CD4-positive, alpha-beta memory T cell (primary cell): ENCODE results near the gene CYTH4. TPM values are rescaled to one million over a fixed set of nuclear protein-coding genes. Genes with fewer than 3 reads are reported as not detected.

Experiments used
- CTCF ChIA-PET: fragments of 350-600 bp; sonication (Branson Sonifier 250); formaldehyde crosslinking; loops from one replicate; lab custom pipeline; 2021; ENCODE audit warnings: inconsistent platforms; ENCODE audit not compliant: partially characterized antibody; lab: Charles Lee
- POLR2A ChIA-PET: fragments of 350-600 bp; sonication (Branson Sonifier 250); formaldehyde crosslinking; loops from one replicate; lab custom pipeline; 2021; ENCODE audit not compliant: partially characterized antibody; lab: Charles Lee
- DNase-seq, 5 donors: peaks; one replicate each; pipeline versions ENCODE4 v3.0.0 to v3.0.0-alpha.2; 2020 to 2022; ENCODE audit warnings: mixed read lengths in 1 of 5
- H3K27ac ChIP-seq: one replicate; pipeline ENCODE4 v1.7.0; 2013; ENCODE audit warnings: low read depth, low read length
- H3K27me3 ChIP-seq: 2 replicates; pipeline ENCODE4 v1.7.0; 2013; ENCODE audit warnings: mild to moderate bottlenecking, low read length, moderate library complexity; ENCODE audit not compliant: insufficient read depth
- H3K36me3 ChIP-seq: 2 replicates; pipeline ENCODE4 v1.7.0; 2013; ENCODE audit warnings: mild to moderate bottlenecking, low read length, moderate library complexity; ENCODE audit not compliant: insufficient read depth
- H3K4me1 ChIP-seq: 2 replicates; pipeline ENCODE4 v1.7.0; 2013; ENCODE audit warnings: mild to moderate bottlenecking, low read length, moderate library complexity; ENCODE audit not compliant: insufficient read depth
- H3K4me3 ChIP-seq, 2 donors: one replicate each; pipeline ENCODE4 v1.7.0; 2013; ENCODE audit warnings: low read length in 2 of 2, mild to moderate bottlenecking in 1 of 2
- H3K9me3 ChIP-seq, 2 donors: one replicate each; pipeline ENCODE4 v1.7.0; 2013; ENCODE audit warnings: low read length in 2 of 2, control low read depth in 1 of 2; ENCODE audit not compliant: control insufficient read depth in 1 of 2
- H3K27ac Mint-ChIP-seq, 7 donors: one replicate each; pipeline ENCODE4 v1.8.0; 2020 to 2021; ENCODE audit warnings: mixed read lengths in 7 of 7, mild to moderate bottlenecking in 6 of 7, inconsistent platforms in 3 of 7, moderate library complexity in 3 of 7
- H3K27me3 Mint-ChIP-seq, 2 donors: one replicate each; pipeline ENCODE4 v1.8.0; 2020 to 2021; ENCODE audit warnings: mixed read lengths in 2 of 2
- H3K36me3 Mint-ChIP-seq, 2 donors: one replicate each; pipeline ENCODE4 v1.8.0; 2020 to 2021; ENCODE audit warnings: mixed read lengths in 2 of 2, inconsistent platforms in 1 of 2, mild to moderate bottlenecking in 1 of 2
- H3K4me1 Mint-ChIP-seq, 4 donors: one replicate each; pipeline ENCODE4 v1.8.0; 2020 to 2021; ENCODE audit warnings: mixed read lengths in 4 of 4, mild to moderate bottlenecking in 1 of 4
- H3K4me3 Mint-ChIP-seq, 8 donors: one replicate each; pipeline ENCODE4 v1.8.0; 2020 to 2021; ENCODE audit warnings: mixed read lengths in 8 of 8, mild to moderate bottlenecking in 7 of 8, moderate library complexity in 6 of 8, inconsistent platforms in 3 of 8
- H3K9me3 Mint-ChIP-seq, 8 donors: one replicate each; pipeline ENCODE4 v1.8.0; 2020 to 2021; ENCODE audit warnings: mixed read lengths in 8 of 8, mild to moderate bottlenecking in 5 of 8, inconsistent platforms in 3 of 8, moderate library complexity in 1 of 8
- intact Hi-C: fragments of 100-400 bp; cut with micrococcal nuclease; formaldehyde crosslinking; loops from one replicate; pipeline ENCODE4 v1.15.1; 2023
- polyA plus RNA-seq, 2 donors: library from polyadenylated mRNA; unstranded; fragments of 300-500 nt; fragmentation: Illumina TruSeq; gene quantifications; one replicate each; pipeline ENCODE4 v1.2.3, GENCODE V29; 2021
- total RNA-seq, 2 experiments: library from RNA; stranded (reverse); gene quantifications; one replicate each; pipeline ENCODE4 v1.2.3, GENCODE V29; 2021

CYTH4 gene
- total and polyA plus RNA-seq, 4 experiments from 2014 or later = 39.4 to 177 (median 113) TPM

DNA sequence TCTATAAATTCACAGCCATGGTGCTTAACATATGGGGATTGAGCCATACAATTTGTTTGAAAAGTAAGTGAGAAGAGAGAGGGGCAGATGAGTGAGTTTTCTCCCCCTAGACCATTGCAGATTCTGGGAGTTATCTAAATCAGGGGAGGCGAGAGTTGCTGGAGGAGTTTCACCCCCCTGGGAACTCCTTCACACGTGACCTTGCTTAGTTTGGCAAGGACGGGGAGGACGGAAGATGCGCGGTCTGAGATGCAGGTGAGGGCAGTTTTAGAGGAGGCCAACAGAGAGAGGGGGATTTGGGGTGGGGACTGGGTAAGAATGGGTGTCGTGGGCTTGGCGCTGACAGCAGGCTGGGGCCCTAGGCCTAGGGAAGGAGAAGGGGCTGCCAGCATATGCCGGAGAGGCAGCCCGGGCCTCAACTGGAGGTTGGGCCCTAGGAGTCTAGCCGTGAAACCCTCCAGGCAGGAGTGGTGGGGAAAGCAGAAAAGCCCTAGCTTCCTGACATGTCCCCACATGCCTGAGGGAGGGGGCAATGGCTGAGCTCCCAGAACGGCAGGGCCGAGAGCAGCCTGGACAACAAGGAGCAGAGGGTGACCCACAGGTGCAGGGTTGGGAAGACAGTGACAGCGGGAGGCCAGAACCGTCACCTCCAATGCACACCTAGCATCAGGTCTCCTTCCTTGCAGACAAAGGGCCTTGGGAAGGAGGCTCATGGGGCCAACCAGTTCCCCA lies 81.1 kb downstream of the CYTH4 start:
- no peaks in the 10 kb centered on the region for H3K4me1 ChIP-seq
- H3K36me3 ChIP-seq = no peaks in the 10 kb centered on the region
- CTCF ChIA-PET = no interaction called here
- Mint-ChIP-seq H3K27ac (no peak overlapping the region), H3K4me3 (no peak overlapping the region), H3K9me3 (peaks cover 0 to 1% (median 0%) of the 10 kb centered on the region in 8 donors), H3K36me3 (no peaks in the 10 kb centered on the region), H3K4me1 (no peaks in the 10 kb centered on the region), H3K27me3 (no peaks in the 10 kb centered on the region)
- no peak overlapping the region for H3K27ac ChIP-seq
- intact Hi-C loops = no loop called here
- no peak overlapping the region for H3K4me3 ChIP-seq
- no peaks in the 10 kb centered on the region for H3K27me3 ChIP-seq
- POLR2A ChIA-PET = no interaction called here
- no peaks in the 10 kb centered on the region for H3K9me3 ChIP-seq
- no peak for DNase-seq

Other genes starting within 250 kb of the CYTH4 start
- gene KCTD17, start 230.8 kb upstream of the CYTH4 start, total RNA-seq = 10 to 100 TPM; 32.3 to 33.4 TPM
- 10 to 100 TPM in 1 of 2 donors, 1 to 10 TPM in 1; 9.0 to 13.2 TPM for gene KCTD17, start 230.8 kb upstream of the CYTH4 start, polyA plus RNA-seq
- under 1 TPM; 0.61 to 0.90 TPM for gene TMPRSS6, start 172.8 kb upstream of the CYTH4 start, total RNA-seq
- not detected for gene TMPRSS6, start 172.8 kb upstream of the CYTH4 start, polyA plus RNA-seq
- gene IL2RB, start 132.6 kb upstream of the CYTH4 start, total RNA-seq = 10 to 100 TPM; 55.4 to 63.8 TPM
- 100 to 1,000 TPM in 1 of 2 donors, 10 to 100 TPM in 1; 37.6 to 107 TPM for gene IL2RB, start 132.6 kb upstream of the CYTH4 start, polyA plus RNA-seq
- gene C1QTNF6, start 94.3 kb upstream of the CYTH4 start, total RNA-seq = 10 to 100 TPM; 23.1 to 24.8 TPM
- under 1 TPM; 0.49 to 0.89 TPM for gene C1QTNF6, start 94.3 kb upstream of the CYTH4 start, polyA plus RNA-seq
- gene SSTR3, start 70.0 kb upstream of the CYTH4 start, total RNA-seq = 1 to 10 TPM; 8.2 to 9.3 TPM
- gene SSTR3, start 70.0 kb upstream of the CYTH4 start, polyA plus RNA-seq = 1 to 10 TPM in 1 of 2 donors, under 1 TPM in 1; 0.50 to 1.4 TPM
- gene RAC2, start 38.2 kb upstream of the CYTH4 start, total RNA-seq = 100 to 1,000 TPM; 304 to 318 TPM
- gene RAC2, start 38.2 kb upstream of the CYTH4 start, polyA plus RNA-seq = 100 to 1,000 TPM; 724 to 917 TPM
- under 1 TPM; 0.32 to 0.55 TPM for gene ELFN2, start 145.0 kb downstream of the CYTH4 start, total RNA-seq
- not detected for gene ELFN2, start 145.0 kb downstream of the CYTH4 start, polyA plus RNA-seq
- 100 to 1,000 TPM; 213 to 218 TPM for gene MFNG, start 203.9 kb downstream of the CYTH4 start, total RNA-seq
- 100 to 1,000 TPM; 339 to 441 TPM for gene MFNG, start 203.9 kb downstream of the CYTH4 start, polyA plus RNA-seq
- gene CARD10, start 236.9 kb downstream of the CYTH4 start, total RNA-seq = under 1 TPM; 0.42 to 0.61 TPM
- gene CARD10, start 236.9 kb downstream of the CYTH4 start, polyA plus RNA-seq = not detected